ENCODE results near the gene KCND3.
A peak's percentile ranks its signal among the peaks of the same experiment; 100 is the strongest.

Gene KCND3

GRCh38 chr1:111903148-111903870 is 86.2 kb downstream of the KCND3 start:
- POLR2A ChIA-PET: no interaction called here
- CTCF ChIA-PET: no interaction called here
- TF ChIP-seq ZNF19 (tag by site-specific recombination; IDR thresholded peaks at IDR 0.05; ENCODE audit: low read depth) (no peak), ZNF391 (tag by site-specific recombination; IDR thresholded peaks at IDR 0.05; ENCODE audit: borderline replicate concordance, low read depth) (no peak), ZNF830 (tag by site-specific recombination; IDR thresholded peaks at IDR 0.05; ENCODE audit: low read depth) (no peak), PATZ1 (tag by site-specific recombination; IDR thresholded peaks at IDR 0.05) (no peak), ZFHX2 (tag by site-specific recombination; conservative IDR thresholded peaks at IDR 0.05) (0 out of 2 replicates have a peak, but pooled peaks have one; percentile 11), KLF9 (tag by site-specific recombination; IDR thresholded peaks at IDR 0.05; ENCODE audit: low read depth) (no peak)
- Histone ChIP-seq H3K27ac (ENCODE audit: extremely low read depth, low read depth, low read length) (no peak overlapping the region), H3K4me3 (ENCODE audit: low read depth, low read length) (no peak overlapping the region), H3K36me3 (ENCODE audit: control insufficient read depth in 2 of 2, insufficient read depth in 1 of 2, low read length in 2 of 2) (no peaks in the 10 kb centered on the region), H3K9me3 (ENCODE audit: control insufficient read depth, insufficient read depth, low read depth, low read length) (no peaks in the 10 kb centered on the region), H3K4me1 (ENCODE audit: control insufficient read depth, insufficient read depth, low read length) (no peaks in the 10 kb centered on the region)

- H3K36me3 ChIP-seq (ENCODE audit: control insufficient read depth in 2 of 2, insufficient read depth in 1 of 2, low read length in 2 of 2): no peaks in the 10 kb centered on the region
- no peaks in the 10 kb centered on the region for H3K9me3 ChIP-seq (ENCODE audit: control insufficient read depth, insufficient read depth, low read depth, low read length)
- TF ChIP-seq ZNF10 (tag by site-specific recombination; IDR thresholded peaks at IDR 0.05) (no peak), HOXD13 (CRISPR knock-in tag; IDR thresholded peaks at IDR 0.05; ENCODE audit: borderline replicate concordance) (no peak), ZNF510 (tag by site-specific recombination; IDR thresholded peaks at IDR 0.05; ENCODE audit: insufficient replicate concordance) (no peak), KLF1 (tag by site-specific recombination; IDR thresholded peaks at IDR 0.05) (no peak), ZNF473 (tag by site-specific recombination; IDR thresholded peaks at IDR 0.05) (no peak), ZBTB20 (tag by site-specific recombination; IDR thresholded peaks at IDR 0.05) (no peak), IKZF3 (tag by site-specific recombination; IDR thresholded peaks at IDR 0.05) (no peak), KLF17 (tag by site-specific recombination; IDR thresholded peaks at IDR 0.05) (no peak), TSHZ1 (tag by site-specific recombination; IDR thresholded peaks at IDR 0.05; ENCODE audit: borderline replicate concordance) (no peak), ZNF558 (tag by site-specific recombination; IDR thresholded peaks at IDR 0.05) (no peak), ZNF701 (tag by site-specific recombination; IDR thresholded peaks at IDR 0.05) (no peak), ZIC2 (tag by site-specific recombination; IDR thresholded peaks at IDR 0.05) (no peak)
- ChIA-PET POLR2A (no interaction called here), CTCF (no interaction called here)
- H3K27ac ChIP-seq (ENCODE audit: extremely low read depth, low read depth, low read length): no peak overlapping the region
- H3K4me1 ChIP-seq (ENCODE audit: control insufficient read depth, insufficient read depth, low read length): no peaks in the 10 kb centered on the region
- H3K4me3 ChIP-seq (ENCODE audit: low read depth, low read length): no peak overlapping the region
These were observed 94.0 kb downstream of the KCND3 start for GRCh38 chr1:111895469-111895868.
